SK-N-SH treated with all-trans-retinoic acid at 6 μM for 48 hours (cell line): ENCODE data around the gene CRTAP.

Source experiments
- CREB5 ChIP-seq: fragments of 250-450 bp; sonication (Bioruptor Pico); IDR thresholded peaks from 2 replicates; pipeline ENCODE4 v1.5.1; 2020; ENCODE audit warnings: low read depth, mild to moderate bottlenecking, moderate library complexity
- ESRRG ChIP-seq: fragments of 250-450 bp; sonication (Bioruptor Pico); IDR thresholded peaks from 2 replicates; pipeline ENCODE4 v1.6.1; 2021; ENCODE audit warnings: mild to moderate bottlenecking
- PATZ1 ChIP-seq: fragments of 250-450 bp; sonication (Bioruptor Pico); IDR thresholded peaks from 2 replicates; pipeline ENCODE4 v1.8.0; 2020; ENCODE audit warnings: mild to moderate bottlenecking, moderate library complexity, borderline replicate concordance
- POU6F1 ChIP-seq: fragments of 250-450 bp; sonication (Bioruptor Pico); IDR thresholded peaks from 2 replicates; pipeline ENCODE4 v1.8.0; 2021; ENCODE audit warnings: low read depth, mild to moderate bottlenecking, moderate library complexity, borderline replicate concordance
- RARB ChIP-seq: fragments of 250-450 bp; sonication (Bioruptor Pico); IDR thresholded peaks from 2 replicates; pipeline ENCODE4 v1.8.0; 2021; ENCODE audit warnings: mild to moderate bottlenecking, moderate library complexity
- TOX ChIP-seq: fragments of 250-450 bp; sonication (Bioruptor Pico); IDR thresholded peaks from 2 replicates; pipeline ENCODE4 v1.8.0; 2021; ENCODE audit warnings: mild to moderate bottlenecking, moderate library complexity, borderline replicate concordance
- ZNF565 ChIP-seq: fragments of 450-650 bp; formaldehyde crosslinking; conservative IDR thresholded peaks from 2 replicates; pipeline ENCODE4 v1.5.0; 2020; ENCODE audit warnings: low read depth, mild to moderate bottlenecking, moderate library complexity
- ZNF8 ChIP-seq: fragments of 450-650 bp; formaldehyde crosslinking; IDR thresholded peaks from 2 replicates; pipeline ENCODE4 v1.5.0; 2020; ENCODE audit warnings: mild to moderate bottlenecking, moderate library complexity

- TF ChIP-seq RARB (CRISPR knock-in tag) (no peak), TOX (CRISPR knock-in tag) (no peak), ZNF565 (CRISPR knock-in tag) (no peak), POU6F1 (CRISPR knock-in tag) (no peak), CREB5 (CRISPR knock-in tag) (no peak), PATZ1 (CRISPR knock-in tag) (no peak), ZNF8 (CRISPR knock-in tag) (no peak), ESRRG (CRISPR knock-in tag) (no peak)
These were observed 53.5 kb downstream of the CRTAP start for GRCh38 chr3:33167284-33167683.
